GM18907 (cell line): ENCODE data around the gene KIAA0319L.
"Not testable (repeated sequence)": the region's sequence is repeated elsewhere in the genome, so short reads cannot be mapped to it uniquely, and the experiment has no call there.

ENCODE experiments used
- ATAC-seq: cut with Tn5 transposase; IDR thresholded peaks from one replicate; pipeline ENCODE4 v1.9.1; 2021; ENCODE audit warnings: mild to moderate bottlenecking, moderate library complexity; ENCODE audit not compliant: unreplicated experiment

The KIAA0319L gene

DNA sequence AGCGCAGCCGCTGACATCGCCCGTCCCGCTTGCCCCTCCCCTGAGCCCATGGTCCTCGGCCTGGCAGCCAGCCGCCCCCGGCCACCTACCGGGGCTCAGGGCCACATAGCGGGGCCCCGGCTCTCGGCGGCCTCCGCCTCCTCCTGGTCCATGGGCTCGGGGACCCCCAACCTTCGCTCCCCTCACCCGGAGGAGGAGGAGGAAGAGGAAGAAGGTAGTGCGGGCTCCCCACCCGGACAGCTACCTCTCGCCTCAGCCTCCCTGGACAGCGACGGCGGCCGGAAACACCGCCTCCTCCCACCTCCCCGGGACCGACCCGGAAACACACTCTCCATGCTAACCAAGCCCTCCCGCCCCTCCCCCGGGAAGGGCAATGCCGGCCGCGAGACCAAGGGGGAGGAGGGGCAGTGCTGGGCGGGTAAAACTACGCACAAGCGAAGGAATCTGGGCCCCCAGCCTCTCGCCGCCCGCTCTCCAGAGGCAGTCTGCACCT is at the start of gene KIAA0319L:
Gene KIAA0319L (minus strand): TSS at position 286 of the 493 bp plus-strand sequence. CDS start 2,912 bp downstream, outside the sequence.
- peak; percentile 81 for ATAC-seq

DNA sequence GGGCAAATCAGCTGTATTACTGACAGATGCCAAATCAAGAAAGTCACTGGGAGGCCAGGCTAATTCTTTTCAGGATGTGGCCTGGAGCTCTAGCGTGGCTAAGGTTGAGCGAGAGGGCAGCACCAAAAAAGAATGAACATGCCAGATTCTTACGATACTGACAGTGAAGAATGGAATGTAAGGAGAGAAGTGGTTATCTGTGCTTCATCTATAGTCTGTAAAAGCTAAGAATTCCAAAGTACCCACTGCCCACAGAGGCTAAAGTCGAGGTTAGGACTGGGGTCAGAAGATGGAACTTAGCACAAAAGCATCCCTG is 48.6 kb upstream of the KIAA0319L start:
- no peak for ATAC-seq

DNA sequence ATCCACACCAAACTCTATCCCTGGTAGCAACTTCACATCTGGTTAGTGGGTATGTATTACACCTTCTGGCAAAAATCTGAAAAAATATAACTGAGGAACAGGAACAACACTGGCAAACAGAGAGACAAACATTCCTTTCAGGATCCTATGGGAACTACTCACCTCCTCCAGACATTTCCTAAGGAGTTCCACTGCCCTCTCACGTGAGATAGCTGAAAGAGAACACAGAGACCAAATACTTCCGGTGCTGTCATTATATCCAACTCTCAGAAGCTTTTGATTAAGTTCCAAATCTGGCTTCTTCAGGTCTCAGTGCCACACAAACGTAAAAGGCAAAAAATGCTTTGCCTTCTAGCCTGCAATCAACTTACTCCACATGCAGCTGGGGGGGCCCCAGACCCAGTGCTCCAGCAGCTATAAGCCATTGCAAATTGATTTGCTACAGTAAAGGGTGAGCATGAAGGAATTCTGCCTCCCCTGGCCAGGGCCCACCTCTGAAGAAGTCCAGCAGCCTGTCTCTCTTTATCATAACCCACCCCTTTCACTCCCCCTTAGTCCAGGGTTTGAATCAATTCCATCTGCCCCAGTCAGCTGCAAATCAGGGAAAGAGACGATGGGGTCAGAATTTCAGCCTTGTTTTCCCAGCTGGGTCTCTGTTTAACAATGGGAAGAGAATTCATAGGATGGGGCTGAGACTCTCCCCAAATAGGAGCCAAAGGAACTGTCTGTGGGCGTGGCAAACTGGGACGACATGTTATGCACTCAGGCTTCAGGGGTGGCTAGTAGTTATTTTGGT is 48.1 kb upstream of the KIAA0319L start:
- ATAC-seq: no peak

DNA sequence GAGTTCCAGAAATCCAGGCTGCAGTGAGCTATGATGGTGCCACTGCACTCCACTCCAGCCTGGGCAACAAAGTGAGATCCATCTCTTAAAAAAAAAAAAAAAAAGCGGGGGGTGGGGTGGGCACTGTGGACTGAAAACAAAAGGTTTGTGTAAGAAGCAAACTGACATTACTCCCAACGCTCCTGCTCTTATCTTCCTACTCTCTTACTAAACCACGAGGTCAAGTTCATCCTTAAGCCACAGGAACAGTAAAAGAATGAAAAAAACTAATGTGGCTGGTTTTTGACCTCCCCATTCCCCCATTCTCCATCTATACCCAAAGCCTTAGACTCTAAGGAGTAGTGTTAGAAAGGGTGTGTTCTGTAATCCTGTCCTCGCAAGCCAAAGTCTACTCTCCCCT is 46.7 kb upstream of the KIAA0319L start:
- ATAC-seq: no peak

- ATAC-seq: no peak
These were observed 46.3 kb upstream of the KIAA0319L start for GRCh38 chr1:35603468-35603867.

DNA sequence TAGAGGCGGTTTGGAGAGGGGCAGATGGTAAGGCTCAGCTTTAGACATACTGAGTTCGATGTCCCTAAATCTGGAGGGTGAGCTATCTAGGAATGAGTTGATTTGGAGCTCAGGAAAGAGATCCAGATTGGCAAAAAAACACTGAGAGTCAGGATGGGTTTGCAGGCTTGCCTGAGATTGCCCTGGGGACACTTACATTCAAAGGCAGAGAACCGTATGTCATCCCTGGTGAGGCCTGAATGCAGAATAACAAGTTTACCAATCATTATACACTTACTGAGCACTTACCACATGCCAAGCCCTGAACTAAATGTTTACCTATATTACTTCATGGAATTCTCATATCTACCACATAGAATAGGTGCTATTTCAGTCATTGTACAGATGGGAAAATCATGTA is 43.4 kb upstream of the KIAA0319L start:
- ATAC-seq: no peak

- ATAC-seq: no peak
These were observed 42.2 kb upstream of the KIAA0319L start for GRCh38 chr1:35599411-35599810.

- ATAC-seq: no peak
These were observed 41.7 kb upstream of the KIAA0319L start for GRCh38 chr1:35598895-35599294.

GRCh38 chr1:35597870-35598269 is 40.7 kb upstream of the KIAA0319L start:
- ATAC-seq: no peak

DNA sequence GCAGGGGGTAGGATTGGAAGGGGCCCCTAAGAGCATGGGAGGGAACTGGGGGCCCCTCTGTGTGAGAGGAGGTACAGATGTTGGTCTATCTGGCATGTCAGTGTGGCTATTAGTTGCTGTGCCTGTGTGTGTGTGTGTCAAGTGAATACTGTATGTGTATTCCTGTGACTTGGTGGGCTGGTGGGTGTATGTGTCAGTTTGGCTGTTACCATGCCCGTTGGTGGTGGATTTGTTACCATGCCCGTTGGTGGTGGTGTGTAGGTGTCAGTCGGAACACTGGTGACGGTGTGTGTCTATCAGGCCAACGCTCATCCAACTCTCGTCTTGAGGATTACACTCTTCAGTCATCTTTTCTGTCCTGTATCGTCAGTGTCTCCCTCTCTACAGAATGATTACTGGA is 38.5 kb upstream of the KIAA0319L start:
- ATAC-seq: no peak

DNA sequence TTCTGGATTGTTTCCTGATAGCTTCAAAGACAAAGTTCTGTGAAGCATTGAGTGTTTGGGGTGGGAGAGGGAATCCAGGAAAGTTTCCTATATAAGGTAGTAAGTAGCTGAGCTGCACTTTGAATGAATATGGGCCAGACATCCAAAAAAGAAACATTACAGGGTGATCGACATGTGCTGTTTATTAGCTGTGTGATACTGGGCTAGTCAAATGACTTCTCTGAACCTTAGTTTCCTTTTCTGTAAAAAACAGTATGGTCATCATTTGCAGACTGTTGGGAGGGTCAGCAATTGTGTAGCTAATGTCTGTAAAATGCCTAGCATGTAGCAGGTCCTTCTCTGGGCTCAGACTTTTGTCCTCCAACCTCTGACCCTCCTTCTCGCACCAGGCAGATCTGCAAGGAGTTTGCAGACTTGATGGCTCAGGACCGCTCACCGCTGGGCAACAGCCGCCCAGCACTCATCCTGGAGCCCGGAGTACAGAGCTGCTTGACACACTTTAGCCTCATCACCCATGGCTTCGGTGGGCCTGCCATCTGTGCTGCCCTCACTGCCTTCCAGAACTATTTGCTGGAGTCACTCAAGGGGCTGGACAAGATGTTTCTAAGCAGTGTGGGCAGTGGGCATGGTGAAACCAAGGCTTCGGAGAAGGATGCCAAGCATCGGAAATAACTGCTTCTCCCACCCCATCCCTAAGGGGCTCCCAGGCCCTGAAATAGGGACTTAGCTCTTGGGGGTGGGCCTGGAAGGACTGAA is 37.0 kb upstream of the KIAA0319L start:
- no peak for ATAC-seq

DNA sequence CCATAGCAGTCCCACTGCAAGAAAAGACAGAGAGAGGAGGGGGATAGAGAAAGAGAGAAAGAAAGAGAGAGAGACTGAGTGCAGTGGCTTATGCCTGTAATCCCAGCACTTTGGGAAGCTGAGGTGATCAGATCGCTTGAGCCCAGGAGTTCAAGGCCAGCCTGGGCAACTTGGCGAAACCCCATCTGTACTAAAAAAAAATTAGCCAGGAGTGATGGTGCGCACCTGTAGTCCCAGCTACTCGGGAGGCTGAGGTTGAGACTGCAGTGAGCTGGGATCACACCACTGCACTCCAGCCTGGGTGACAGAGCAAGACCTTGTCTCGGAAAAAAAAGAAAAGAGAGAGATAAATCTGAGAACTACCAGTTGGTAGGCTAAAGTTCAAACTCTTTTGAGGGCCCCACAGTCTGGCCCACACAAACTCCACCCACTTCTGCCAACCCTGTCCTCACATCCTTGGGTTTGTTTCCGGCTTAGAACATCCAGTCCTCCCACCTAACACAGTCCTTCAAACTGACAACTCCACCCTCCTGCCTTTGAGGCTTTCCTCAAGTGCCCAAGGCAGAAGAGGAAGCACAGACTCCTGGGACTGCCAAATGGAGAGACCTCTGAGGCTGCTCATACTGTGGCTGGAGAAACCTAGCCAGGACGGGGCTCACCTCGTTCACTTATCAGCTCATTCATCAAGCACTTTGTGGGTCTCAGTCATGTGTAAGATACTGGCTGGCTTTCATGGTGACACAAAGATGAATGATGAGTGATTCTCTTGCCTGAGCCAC is 36.0 kb upstream of the KIAA0319L start:
- ATAC-seq: no peak

GRCh38 chr1:35591211-35591610 is 34.0 kb upstream of the KIAA0319L start:
- no peak for ATAC-seq

DNA sequence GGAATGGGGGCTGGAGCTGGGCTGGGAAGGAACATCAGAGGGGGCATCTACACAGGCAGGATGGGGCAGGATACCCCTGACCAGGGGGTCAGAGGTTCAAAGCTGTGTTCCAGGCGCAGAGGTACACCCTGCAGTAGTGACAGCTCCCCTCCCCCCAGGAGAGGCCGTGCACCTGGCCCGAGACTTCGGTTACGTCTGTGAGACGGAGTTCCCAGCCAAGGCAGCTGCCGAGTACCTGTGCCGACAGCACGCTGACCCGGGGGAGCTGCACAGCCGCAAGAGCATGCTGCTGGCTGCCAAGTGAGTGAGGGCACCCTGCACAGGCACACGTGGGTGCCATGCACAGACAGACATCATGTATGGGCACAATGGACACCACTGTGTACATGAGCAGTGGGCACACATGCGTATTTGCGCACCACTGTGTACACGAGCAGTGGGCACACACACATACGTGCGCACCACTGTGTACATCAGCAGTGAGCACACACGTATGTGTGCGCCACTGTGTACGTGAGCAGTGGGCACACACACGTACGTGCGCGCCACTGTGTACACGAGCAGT is 33.4 kb upstream of the KIAA0319L start:
- ATAC-seq: no peak

DNA sequence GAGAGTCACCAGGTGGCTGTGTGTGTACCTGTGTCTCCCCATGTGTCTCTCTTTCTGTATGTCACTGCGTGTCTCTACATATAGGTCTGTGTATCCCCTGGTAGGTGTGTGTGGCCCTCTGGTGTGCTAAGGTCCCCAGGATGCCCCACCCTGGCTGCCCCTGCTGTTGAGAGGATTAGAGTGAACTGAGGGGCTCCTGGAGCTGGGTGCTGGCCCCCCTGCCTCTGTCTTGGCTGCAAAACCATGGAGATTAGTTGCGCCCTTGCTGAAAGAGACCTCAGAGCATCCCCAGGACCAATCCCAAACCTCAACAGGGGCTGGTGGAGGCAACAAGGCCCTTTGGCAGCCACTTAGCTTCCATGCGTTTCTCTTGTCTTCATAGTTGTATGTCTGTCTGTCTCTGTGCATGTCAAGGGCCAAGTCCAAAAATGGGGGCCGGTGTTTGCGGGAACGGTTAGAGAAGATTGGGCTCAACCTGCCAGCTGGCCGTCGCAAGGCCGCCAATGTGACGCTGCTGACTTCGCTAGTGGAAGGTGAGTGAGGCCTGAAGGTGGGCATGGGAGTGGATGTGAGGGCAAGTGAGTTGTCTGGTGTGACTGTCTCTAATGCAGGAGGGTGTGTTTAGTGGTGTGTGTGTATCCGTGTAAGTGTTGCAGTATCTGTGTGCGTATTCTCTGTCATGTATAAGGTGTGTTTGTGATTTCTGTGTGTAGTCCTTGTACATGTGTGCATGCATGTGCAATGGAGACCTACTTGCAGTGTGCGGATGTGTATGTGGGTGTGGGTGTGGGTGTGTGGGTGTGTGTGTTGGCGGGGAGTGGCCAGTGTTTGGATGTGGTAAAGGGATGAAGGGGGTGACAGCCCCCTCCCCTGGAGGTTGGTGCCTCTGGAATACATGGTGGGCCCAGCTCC is 32.6 kb upstream of the KIAA0319L start:
- no peak for ATAC-seq

GRCh38 chr1:35588197-35588910 is 31.2 kb upstream of the KIAA0319L start:
- ATAC-seq: no peak

DNA sequence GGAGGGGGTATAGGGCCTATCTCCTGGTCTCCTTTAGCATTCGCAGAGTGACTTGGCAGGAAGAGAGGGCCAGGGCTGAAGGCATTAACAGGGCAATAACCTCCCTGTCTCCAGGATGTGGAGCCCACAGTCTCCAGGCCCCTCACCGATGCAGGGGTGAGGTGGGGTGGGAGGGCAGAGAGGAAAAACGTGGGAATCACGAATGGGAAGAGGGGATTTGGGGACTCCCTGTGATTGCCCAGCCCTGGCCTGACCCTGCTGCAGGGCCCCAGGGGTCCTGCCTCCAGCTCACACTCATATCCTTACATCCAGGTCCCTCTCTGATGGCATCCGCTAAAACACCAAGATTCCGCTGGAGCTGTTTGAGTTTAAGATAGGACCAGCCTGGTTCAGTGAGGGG is 30.5 kb upstream of the KIAA0319L start:
- no peak for ATAC-seq

DNA sequence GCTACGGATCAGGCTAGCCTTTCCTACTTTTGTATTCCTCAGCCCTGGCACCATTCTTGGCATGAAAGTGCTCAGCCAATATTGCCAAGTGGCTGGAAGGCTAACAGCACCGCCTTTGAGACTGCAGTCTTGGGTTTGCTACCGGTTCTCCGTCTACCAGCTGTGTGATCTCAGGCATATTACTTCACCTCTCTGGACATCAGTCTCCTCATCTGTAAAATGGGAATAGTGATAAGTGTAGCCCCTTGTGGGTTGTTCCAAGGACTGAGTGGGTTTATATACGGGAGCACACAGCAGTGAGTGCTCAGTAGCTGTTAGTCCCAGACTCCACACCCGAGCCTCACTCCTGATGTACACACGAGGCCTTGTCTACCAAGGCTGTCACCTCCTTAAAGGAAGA is 29.6 kb upstream of the KIAA0319L start:
- no peak for ATAC-seq

GRCh38 chr1:35585805-35586204 is 28.6 kb upstream of the KIAA0319L start:
- not testable (repeated sequence) for ATAC-seq
